GM18520 (cell line): ENCODE results near the gene GRIN2C.

Experiments
- ATAC-seq: cut with Tn5 transposase; IDR thresholded peaks from one replicate; pipeline ENCODE4 v1.9.1; 2021; ENCODE audit not compliant: unreplicated experiment

GRIN2C gene

DNA sequence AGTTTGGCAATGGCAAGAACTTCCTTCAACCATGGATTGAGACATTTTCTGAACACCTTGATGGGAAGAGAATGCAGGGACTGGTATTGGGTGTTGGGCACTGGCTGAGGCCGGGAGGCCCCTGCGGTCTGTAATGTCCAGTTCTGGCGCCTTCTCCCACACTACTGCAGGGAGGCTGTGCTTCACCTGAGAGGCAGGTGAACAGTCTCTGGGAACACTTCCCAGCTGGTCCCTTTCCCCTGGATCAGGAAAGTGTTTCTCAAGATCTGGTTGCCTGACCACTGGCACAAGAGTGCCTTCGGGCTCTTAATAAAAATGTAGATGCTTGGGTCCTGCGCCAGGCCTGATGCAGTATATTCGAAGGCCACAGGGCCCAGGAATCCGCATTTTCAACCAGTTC is 55.0 kb downstream of the GRIN2C start:
- no peak for ATAC-seq

DNA sequence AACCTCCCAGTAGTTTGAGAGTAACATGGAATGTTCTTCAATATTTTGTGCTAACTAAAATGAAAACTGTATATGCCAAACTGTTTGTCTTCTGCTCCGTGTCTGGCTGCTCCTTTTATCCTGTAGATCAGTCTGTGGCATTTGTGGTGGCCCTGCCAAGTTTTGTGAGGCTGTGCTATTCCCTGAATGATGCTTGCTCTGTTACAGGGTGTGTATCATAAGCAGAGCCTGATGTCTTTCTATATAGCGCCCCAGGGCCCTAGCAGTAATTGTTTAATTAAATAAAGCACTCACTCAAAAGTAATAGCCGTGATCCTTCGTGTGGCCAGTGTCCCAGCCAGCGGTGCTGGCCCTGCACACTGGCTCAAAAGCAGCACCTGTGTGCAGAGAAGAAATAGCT is 55.7 kb downstream of the GRIN2C start:
- ATAC-seq: no peak

DNA sequence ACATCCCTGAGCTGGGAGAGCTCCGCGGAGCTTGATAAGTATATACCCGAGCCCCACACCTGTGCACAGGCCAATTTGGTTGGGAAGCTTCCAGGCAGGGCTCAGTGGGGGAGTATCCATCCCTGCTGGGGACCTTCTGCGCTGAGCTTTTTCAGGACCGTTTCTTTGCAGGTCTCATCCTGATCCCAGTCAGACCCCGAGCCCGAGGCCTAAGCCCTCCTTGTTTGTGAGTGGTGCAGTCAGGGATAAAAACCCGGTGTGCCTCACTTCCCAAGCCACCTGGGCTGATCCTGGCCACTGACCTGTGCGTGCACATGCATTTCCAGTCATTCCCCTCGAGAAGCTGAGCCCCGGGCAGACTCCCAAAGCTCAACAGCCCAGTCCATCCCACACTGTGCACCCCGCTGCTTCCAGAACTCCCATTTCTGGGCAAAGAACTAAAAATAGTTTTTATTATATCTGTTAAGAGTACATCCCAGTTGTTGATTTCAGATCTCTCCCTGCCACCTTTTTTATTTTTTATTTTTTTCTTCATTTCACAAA is 56.2 kb downstream of the GRIN2C start:
- no peak for ATAC-seq

DNA sequence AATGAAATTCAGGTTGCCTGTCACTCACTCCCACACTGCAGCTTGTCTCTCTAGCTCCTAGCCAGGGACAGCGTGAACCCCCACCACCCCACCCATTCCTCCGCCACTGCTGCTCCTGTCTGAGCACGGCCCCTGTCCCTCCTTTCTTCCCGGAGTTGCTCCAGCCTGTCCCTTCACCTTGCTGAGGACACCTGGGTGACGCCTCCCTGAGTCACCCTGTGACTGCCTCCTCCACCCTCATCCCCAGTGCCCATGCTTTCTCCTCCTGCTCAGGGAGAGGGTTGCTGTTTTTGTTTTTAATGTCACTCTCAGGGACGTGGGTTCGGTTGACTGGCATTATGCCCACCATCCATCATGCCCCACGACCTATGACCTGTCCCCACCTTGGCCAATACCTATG is 57.8 kb downstream of the GRIN2C start:
- no peak for ATAC-seq

DNA sequence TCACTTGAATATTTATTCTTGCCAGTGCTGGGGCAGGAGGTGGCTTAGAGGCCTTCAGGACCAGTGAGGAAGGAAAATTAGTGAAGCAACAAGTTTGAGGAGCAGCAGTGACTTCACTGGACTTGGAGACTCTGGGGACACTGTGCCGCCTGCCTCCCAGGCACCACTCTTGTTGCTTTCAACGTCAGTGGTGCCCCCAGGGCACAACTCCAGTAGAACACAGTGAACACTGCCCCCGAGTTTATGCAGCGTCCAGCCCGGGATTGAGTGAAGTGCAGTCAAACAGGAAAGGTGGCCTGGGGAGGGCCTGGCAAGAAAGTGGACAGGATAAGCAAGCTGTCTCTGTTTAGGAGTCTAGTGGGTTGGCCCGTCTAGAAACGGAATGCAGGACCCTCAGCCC is 59.2 kb downstream of the GRIN2C start:
- no peak for ATAC-seq

DNA sequence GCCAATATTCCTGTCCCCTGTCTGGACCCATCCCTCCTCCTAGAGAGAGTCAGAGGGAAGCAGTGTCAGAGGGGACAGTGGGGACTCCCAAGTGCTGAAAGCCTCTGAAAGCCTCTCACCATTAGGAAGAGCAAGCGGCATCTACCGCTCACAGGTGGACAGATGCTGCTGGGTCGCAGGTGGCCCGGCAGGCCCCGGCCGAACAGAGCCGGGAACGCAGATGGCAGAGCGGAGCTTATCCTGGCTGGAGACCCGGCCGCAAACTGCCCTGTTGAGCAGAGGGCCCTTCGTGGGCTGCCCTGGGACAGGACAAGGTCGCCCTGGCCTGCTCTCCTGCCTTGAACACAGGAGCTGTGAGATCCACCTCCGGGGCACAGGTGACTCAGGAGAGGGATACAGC is 60.6 kb downstream of the GRIN2C start:
- ATAC-seq: no peak

DNA sequence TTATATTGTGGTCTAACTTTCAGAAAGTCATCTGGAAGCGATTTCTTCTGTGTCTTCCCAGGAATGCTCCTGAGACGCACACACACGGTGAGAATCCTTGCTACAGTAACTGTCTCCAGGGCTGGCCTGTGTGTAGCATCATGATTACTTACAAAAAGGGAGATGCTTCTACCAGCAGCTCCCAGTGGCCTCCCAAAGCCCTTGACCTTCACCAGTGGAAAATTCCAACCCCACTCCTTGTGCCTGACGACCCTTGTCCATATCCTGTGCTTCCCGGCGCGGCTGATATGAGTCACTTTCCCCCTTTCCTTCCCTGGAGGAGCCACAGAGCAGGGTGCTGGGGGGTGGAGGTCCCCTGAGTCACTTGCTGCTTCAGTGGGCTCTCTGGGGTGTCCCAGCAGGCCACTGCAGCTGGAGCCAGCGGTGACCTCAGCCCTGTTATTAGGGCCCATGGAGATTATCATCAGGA is 61.4 kb downstream of the GRIN2C start:
- ATAC-seq: no peak

DNA sequence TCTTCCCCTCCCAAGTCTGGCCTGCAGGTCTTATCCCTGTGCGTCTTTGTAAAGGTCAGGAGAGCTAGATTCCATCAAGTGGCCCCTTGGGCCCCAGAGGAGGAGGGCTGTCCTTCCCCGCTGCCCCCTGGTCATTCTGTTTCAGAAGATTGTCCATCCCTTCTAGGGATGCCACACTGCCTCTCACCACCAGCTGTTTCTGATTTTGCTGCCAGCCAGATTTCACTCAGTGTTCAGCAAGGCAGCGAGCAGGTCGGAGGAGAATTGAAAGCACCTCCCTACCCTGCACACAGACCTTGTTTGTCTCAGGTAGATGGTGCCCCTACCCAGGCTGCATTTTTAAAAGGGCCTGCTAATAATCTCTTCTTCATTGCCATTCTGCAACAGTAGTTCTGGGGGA is 61.9 kb downstream of the GRIN2C start:
- no peak for ATAC-seq

DNA sequence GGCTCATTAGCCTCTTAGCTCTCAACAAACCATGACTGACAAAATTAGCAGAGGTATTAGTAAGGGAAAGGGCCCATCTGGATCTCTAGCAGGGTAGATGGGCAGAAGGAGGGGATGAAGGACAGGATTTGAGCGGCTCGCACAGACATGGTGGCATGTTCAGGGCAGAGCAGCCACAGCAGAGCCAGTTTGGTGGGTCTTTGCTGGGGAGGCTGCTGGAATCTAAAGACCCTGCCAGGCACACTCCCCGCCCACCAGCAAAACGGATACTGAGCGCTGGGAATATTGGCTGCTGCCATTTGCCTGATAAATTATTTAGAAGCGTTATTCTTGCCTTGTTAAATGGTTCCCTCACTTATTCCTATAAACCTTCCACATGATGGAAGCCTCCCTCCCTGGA is 62.8 kb downstream of the GRIN2C start:
- ATAC-seq: no peak

DNA sequence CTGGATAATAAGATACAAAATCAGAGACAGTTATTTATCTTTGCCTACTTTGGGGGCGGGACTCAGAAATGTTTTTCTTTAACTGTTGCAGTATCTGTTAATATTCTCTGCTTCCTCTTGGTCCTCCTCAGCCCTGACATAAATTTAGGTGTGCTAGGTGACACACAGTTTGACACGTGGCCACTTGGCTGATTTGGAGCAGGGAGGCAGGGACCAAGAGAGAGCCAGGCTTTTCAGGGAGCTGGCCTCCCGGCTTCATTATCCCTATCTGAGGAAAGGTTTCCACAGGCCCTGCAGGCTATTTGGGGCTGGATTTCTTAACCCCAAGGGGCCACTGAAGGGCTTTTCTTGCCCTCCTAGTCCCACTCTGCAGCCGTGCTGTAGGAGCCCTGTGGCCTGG is 63.5 kb downstream of the GRIN2C start:
- ATAC-seq: no peak

DNA sequence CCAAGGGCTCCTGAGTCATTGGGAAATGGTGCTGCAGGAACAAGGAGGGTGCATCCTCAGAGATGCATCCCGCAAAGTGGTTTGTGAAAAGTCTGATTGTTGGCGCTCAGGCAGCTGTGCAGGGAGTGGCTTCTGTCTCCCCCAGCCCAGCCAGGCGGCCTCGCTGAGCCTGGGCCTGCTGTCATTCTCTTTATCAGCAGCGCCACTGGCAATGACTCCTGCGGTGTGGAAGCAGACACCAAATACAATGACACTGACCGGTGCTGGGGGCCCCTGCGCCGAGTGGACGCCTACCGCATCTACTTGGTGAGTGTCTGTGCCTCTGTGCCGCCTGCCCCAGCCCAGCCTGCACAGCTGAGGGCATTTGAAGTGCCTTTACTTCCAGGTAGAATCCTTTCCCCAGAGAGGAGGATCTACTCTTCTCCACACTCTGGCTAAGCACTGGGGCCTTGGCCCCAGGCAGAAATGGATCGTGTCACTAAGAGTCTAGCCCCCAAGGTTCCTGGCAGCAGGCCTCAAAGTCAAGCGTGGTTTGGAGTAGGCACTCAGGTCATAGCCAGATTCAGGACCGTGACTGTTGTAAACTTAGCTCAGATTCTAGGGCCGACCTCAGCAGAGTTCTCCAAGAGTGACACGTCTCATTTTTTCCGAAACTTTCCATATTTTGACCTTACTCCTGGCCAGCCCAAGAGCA is 64.2 kb downstream of the GRIN2C start:
- ATAC-seq: no peak

DNA sequence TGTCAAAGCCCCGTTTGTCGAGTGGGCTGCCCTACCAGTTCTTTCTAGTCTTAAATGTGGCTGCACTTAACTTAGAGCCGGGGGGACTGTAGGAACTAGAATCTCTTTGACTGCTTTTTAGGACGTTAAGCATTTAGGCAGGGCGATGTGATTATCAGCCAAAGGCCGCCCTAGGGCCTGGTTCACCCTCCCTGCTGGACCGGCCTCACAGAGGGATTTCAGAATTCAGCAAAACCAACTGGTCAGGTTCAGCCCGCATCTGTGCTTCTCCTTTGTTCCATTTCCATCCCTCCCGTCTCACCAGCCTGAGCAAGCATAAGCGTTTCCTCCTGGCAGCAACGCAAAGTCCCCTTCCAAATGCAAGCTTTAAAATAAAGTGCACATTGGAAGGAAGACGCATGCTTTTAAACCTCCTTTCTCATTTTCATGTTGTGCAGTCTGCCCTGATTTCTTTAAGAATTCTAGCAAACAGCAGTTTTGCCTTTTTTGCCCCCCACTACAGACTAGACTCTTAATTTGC is 67.0 kb downstream of the GRIN2C start:
- ATAC-seq: no peak
